ENCODE measurements around the gene OR8D1.

Gene OR8D1

GRCh38 chr11:124313849-124314248 is at the start of gene OR8D1:
Gene OR8D1 (minus strand): TSS chr11:124313949. CDS start chr11:124310766, 3,183 bp downstream.
- DNase-seq (ENCODE audit: low read depth, low spot score) = no peak

- no peak for DNase-seq (ENCODE audit: low read depth, low spot score)
These were observed 45.8 kb upstream of the OR8D1 start for GRCh38 chr11:124359566-124359965.

- no peak for DNase-seq (ENCODE audit: low read depth, low spot score)
These were observed 32.7 kb upstream of the OR8D1 start for GRCh38 chr11:124346311-124346955.

GRCh38 chr11:124344346-124344745 is 30.6 kb upstream of the OR8D1 start:
- DNase-seq (ENCODE audit: low read depth, low spot score) = no peak

GRCh38 chr11:124340142-124340447 is 26.3 kb upstream of the OR8D1 start:
- DNase-seq (ENCODE audit: low read depth, low spot score) = no peak

GRCh38 chr11:124339396-124340141 is 25.8 kb upstream of the OR8D1 start:
- no peak for DNase-seq (ENCODE audit: low read depth, low spot score)

- no peak for DNase-seq (ENCODE audit: low read depth, low spot score)
These were observed 18.1 kb upstream of the OR8D1 start for GRCh38 chr11:124331873-124332272.

- DNase-seq (ENCODE audit: low read depth, low spot score) = peak; percentile 34
These were observed 16.2 kb upstream of the OR8D1 start for GRCh38 chr11:124329787-124330478.

GRCh38 chr11:124327775-124328174 is 14.0 kb upstream of the OR8D1 start:
- no peak for DNase-seq (ENCODE audit: low read depth, low spot score)

- no peak for DNase-seq (ENCODE audit: low read depth, low spot score)
These were observed 8.6 kb upstream of the OR8D1 start for GRCh38 chr11:124322356-124322755.

GRCh38 chr11:124320097-124320496 is 6.3 kb upstream of the OR8D1 start, which contains the start of gene OR8D2:
Gene OR8D2 (minus strand): TSS chr11:124320197. CDS start chr11:124320197, 0 bp downstream.
- no peak for DNase-seq (ENCODE audit: low read depth, low spot score)

- peak; percentile 62 for DNase-seq (ENCODE audit: low read depth, low spot score)
These were observed 1.3 kb upstream of the OR8D1 start for GRCh38 chr11:124315052-124315451.

- DNase-seq (ENCODE audit: low read depth, low spot score) = no peak
These were observed 618 bp downstream of the OR8D1 start for GRCh38 chr11:124313131-124313530.

GRCh38 chr11:124311670-124312069 is 2.1 kb downstream of the OR8D1 start:
- DNase-seq (ENCODE audit: low read depth, low spot score) = no peak

GRCh38 chr11:124311269-124311668 is 2.5 kb downstream of the OR8D1 start:
- no peak for DNase-seq (ENCODE audit: low read depth, low spot score)

GRCh38 chr11:124310721-124311120 is 3.0 kb downstream of the OR8D1 start:
- DNase-seq (ENCODE audit: low read depth, low spot score) = no peak

GRCh38 chr11:124307093-124307492 is 6.7 kb downstream of the OR8D1 start:
- DNase-seq (ENCODE audit: low read depth, low spot score) = no peak

- DNase-seq (ENCODE audit: low read depth, low spot score) = peak; percentile 24
These were observed 11.2 kb downstream of the OR8D1 start for GRCh38 chr11:124302347-124303125.

GRCh38 chr11:124301548-124301947 is 12.2 kb downstream of the OR8D1 start:
- peak; percentile 83 for DNase-seq (ENCODE audit: low read depth, low spot score)

- peak; percentile 57 for DNase-seq (ENCODE audit: low read depth, low spot score)
These were observed 15.8 kb downstream of the OR8D1 start for GRCh38 chr11:124297921-124298320.

- no peak for DNase-seq (ENCODE audit: low read depth, low spot score)
These were observed 17.7 kb downstream of the OR8D1 start for GRCh38 chr11:124296016-124296415.

GRCh38 chr11:124294687-124295086 is 19.1 kb downstream of the OR8D1 start:
- DNase-seq (ENCODE audit: low read depth, low spot score) = no peak
